Measurements from ENCODE around the gene KRTAP5-5.

KRTAP5-5 gene

GRCh38 chr11:1608363-1608762 lies 21.2 kb upstream of the KRTAP5-5 start, which contains the start of gene KRTAP5-3:
TSS of gene KRTAP5-3 (minus strand) at chr11:1608463. CDS start at chr11:1608385, 78 bp downstream.
- Histone ChIP-seq H3K27me3 (ENCODE audit: control insufficient read depth, insufficient read depth, low read length) (peaks cover 41% of the 10 kb centered on the region), H3K9ac (ENCODE audit: low read depth, low read length) (no peak within 1 kb of the TSS), H3K4me2 (ENCODE audit: low read length) (no peak within 1 kb of the TSS), H3K9me3 (replicated peaks; ENCODE audit: low read length) (no peaks in the 10 kb centered on the region), H3K4me3 (ENCODE audit: low read length) (no peak within 1 kb of the TSS), H3K4me1 (ENCODE audit: control insufficient read depth, insufficient read depth, low read length) (no peaks in the 10 kb centered on the region), H3K36me3 (ENCODE audit: insufficient read depth, low read length) (no peaks in the 10 kb centered on the region)

GRCh38 chr11:1618231-1618630 lies 11.3 kb upstream of the KRTAP5-5 start:
- H3K36me3 ChIP-seq (ENCODE audit: insufficient read depth, low read length): no peaks in the 10 kb centered on the region
- H3K4me1 ChIP-seq (ENCODE audit: control insufficient read depth, insufficient read depth, low read length): no peaks in the 10 kb centered on the region
- no peaks in the 10 kb centered on the region for H3K9me3 ChIP-seq (replicated peaks; ENCODE audit: low read length)
- H3K4me3 ChIP-seq (ENCODE audit: low read length): no peak overlapping the region
- no peak overlapping the region for H3K4me2 ChIP-seq (ENCODE audit: low read length)
- H3K27me3 ChIP-seq (ENCODE audit: control insufficient read depth, insufficient read depth, low read length): peaks cover 45% of the 10 kb centered on the region
- H3K9ac ChIP-seq (ENCODE audit: low read depth, low read length): no peak overlapping the region

- Histone ChIP-seq H3K9ac (ENCODE audit: low read depth, low read length) (no peak overlapping the region), H3K9me3 (replicated peaks; ENCODE audit: low read length) (no peaks in the 10 kb centered on the region), H3K4me1 (ENCODE audit: control insufficient read depth, insufficient read depth, low read length) (no peaks in the 10 kb centered on the region), H3K4me3 (ENCODE audit: low read length) (no peak overlapping the region), H3K36me3 (ENCODE audit: insufficient read depth, low read length) (no peaks in the 10 kb centered on the region), H3K27me3 (ENCODE audit: control insufficient read depth, insufficient read depth, low read length) (peaks cover 46% of the 10 kb centered on the region), H3K4me2 (ENCODE audit: low read length) (no peak overlapping the region)
Measured at GRCh38 chr11:1619449-1619848, 10.1 kb upstream of the KRTAP5-5 start.

GRCh38 chr11:1622086-1622485 lies 7.5 kb upstream of the KRTAP5-5 start, which contains the start of gene KRTAP5-4:
TSS of gene KRTAP5-4 (minus strand) at chr11:1622138. CDS start at chr11:1622093, 45 bp downstream.
- H3K9ac ChIP-seq (ENCODE audit: low read depth, low read length): no peak within 1 kb of the TSS
- peaks cover 45% of the 10 kb centered on the region for H3K27me3 ChIP-seq (ENCODE audit: control insufficient read depth, insufficient read depth, low read length)
- no peak within 1 kb of the TSS for H3K4me2 ChIP-seq (ENCODE audit: low read length)
- no peaks in the 10 kb centered on the region for H3K4me1 ChIP-seq (ENCODE audit: control insufficient read depth, insufficient read depth, low read length)
- H3K9me3 ChIP-seq (replicated peaks; ENCODE audit: low read length): no peaks in the 10 kb centered on the region
- no peaks in the 10 kb centered on the region for H3K36me3 ChIP-seq (ENCODE audit: insufficient read depth, low read length)
- H3K4me3 ChIP-seq (ENCODE audit: low read length): no peak within 1 kb of the TSS

- Histone ChIP-seq H3K4me2 (ENCODE audit: low read length) (no peak overlapping the region), H3K27me3 (ENCODE audit: control insufficient read depth, insufficient read depth, low read length) (peaks cover 51% of the 10 kb centered on the region), H3K4me3 (ENCODE audit: low read length) (no peak overlapping the region), H3K4me1 (ENCODE audit: control insufficient read depth, insufficient read depth, low read length) (no peaks in the 10 kb centered on the region), H3K9ac (ENCODE audit: low read depth, low read length) (no peak overlapping the region), H3K36me3 (ENCODE audit: insufficient read depth, low read length) (no peaks in the 10 kb centered on the region), H3K9me3 (replicated peaks; ENCODE audit: low read length) (no peaks in the 10 kb centered on the region)
Measured at GRCh38 chr11:1623716-1624115, 5.9 kb upstream of the KRTAP5-5 start.

GRCh38 chr11:1624621-1625020 lies 5.0 kb upstream of the KRTAP5-5 start:
- Histone ChIP-seq H3K4me3 (ENCODE audit: low read length) (no peak overlapping the region), H3K4me1 (ENCODE audit: control insufficient read depth, insufficient read depth, low read length) (no peaks in the 10 kb centered on the region), H3K9me3 (replicated peaks; ENCODE audit: low read length) (no peaks in the 10 kb centered on the region), H3K9ac (ENCODE audit: low read depth, low read length) (no peak overlapping the region), H3K4me2 (ENCODE audit: low read length) (no peak overlapping the region), H3K36me3 (ENCODE audit: insufficient read depth, low read length) (no peaks in the 10 kb centered on the region), H3K27me3 (ENCODE audit: control insufficient read depth, insufficient read depth, low read length) (peaks cover 55% of the 10 kb centered on the region)

GRCh38 chr11:1625541-1625940 lies 4.0 kb upstream of the KRTAP5-5 start:
- H3K4me2 ChIP-seq (ENCODE audit: low read length): no peak overlapping the region
- H3K9me3 ChIP-seq (replicated peaks; ENCODE audit: low read length): no peaks in the 10 kb centered on the region
- peaks cover 58% of the 10 kb centered on the region for H3K27me3 ChIP-seq (ENCODE audit: control insufficient read depth, insufficient read depth, low read length)
- no peak overlapping the region for H3K9ac ChIP-seq (ENCODE audit: low read depth, low read length)
- H3K4me3 ChIP-seq (ENCODE audit: low read length): no peak overlapping the region
- no peaks in the 10 kb centered on the region for H3K4me1 ChIP-seq (ENCODE audit: control insufficient read depth, insufficient read depth, low read length)
- no peaks in the 10 kb centered on the region for H3K36me3 ChIP-seq (ENCODE audit: insufficient read depth, low read length)

GRCh38 chr11:1628506-1629325 lies 859 bp upstream of the KRTAP5-5 start:
- Histone ChIP-seq H3K4me2 (ENCODE audit: low read length) (no peak overlapping the region), H3K36me3 (ENCODE audit: insufficient read depth, low read length) (no peaks in the 10 kb centered on the region), H3K9me3 (replicated peaks; ENCODE audit: low read length) (no peaks in the 10 kb centered on the region), H3K4me1 (ENCODE audit: control insufficient read depth, insufficient read depth, low read length) (no peaks in the 10 kb centered on the region), H3K27me3 (ENCODE audit: control insufficient read depth, insufficient read depth, low read length) (peaks cover 79% of the 10 kb centered on the region), H3K4me3 (ENCODE audit: low read length) (no peak overlapping the region), H3K9ac (ENCODE audit: low read depth, low read length) (no peak overlapping the region)

GRCh38 chr11:1630271-1630670 lies 696 bp downstream of the KRTAP5-5 start:
- Histone ChIP-seq H3K9ac (ENCODE audit: low read depth, low read length) (no peak overlapping the region), H3K27me3 (ENCODE audit: control insufficient read depth, insufficient read depth, low read length) (peaks cover 81% of the 10 kb centered on the region), H3K9me3 (replicated peaks; ENCODE audit: low read length) (no peaks in the 10 kb centered on the region), H3K4me3 (ENCODE audit: low read length) (no peak overlapping the region), H3K36me3 (ENCODE audit: insufficient read depth, low read length) (no peaks in the 10 kb centered on the region), H3K4me2 (ENCODE audit: low read length) (no peak overlapping the region), H3K4me1 (ENCODE audit: control insufficient read depth, insufficient read depth, low read length) (no peaks in the 10 kb centered on the region)

GRCh38 chr11:1631066-1631568 lies 1.5 kb downstream of the KRTAP5-5 start:
- Histone ChIP-seq H3K4me3 (ENCODE audit: low read length) (no peak overlapping the region), H3K9ac (ENCODE audit: low read depth, low read length) (no peak overlapping the region), H3K9me3 (replicated peaks; ENCODE audit: low read length) (no peaks in the 10 kb centered on the region), H3K27me3 (ENCODE audit: control insufficient read depth, insufficient read depth, low read length) (peaks cover 82% of the 10 kb centered on the region), H3K36me3 (ENCODE audit: insufficient read depth, low read length) (no peaks in the 10 kb centered on the region), H3K4me1 (ENCODE audit: control insufficient read depth, insufficient read depth, low read length) (no peaks in the 10 kb centered on the region), H3K4me2 (ENCODE audit: low read length) (no peak overlapping the region)

- H3K27me3 ChIP-seq (ENCODE audit: control insufficient read depth, insufficient read depth, low read length): peaks cover 78% of the 10 kb centered on the region
- no peak overlapping the region for H3K4me3 ChIP-seq (ENCODE audit: low read length)
- no peak overlapping the region for H3K9ac ChIP-seq (ENCODE audit: low read depth, low read length)
- H3K9me3 ChIP-seq (replicated peaks; ENCODE audit: low read length): no peaks in the 10 kb centered on the region
- no peaks in the 10 kb centered on the region for H3K4me1 ChIP-seq (ENCODE audit: control insufficient read depth, insufficient read depth, low read length)
- no peak overlapping the region for H3K4me2 ChIP-seq (ENCODE audit: low read length)
- H3K36me3 ChIP-seq (ENCODE audit: insufficient read depth, low read length): no peaks in the 10 kb centered on the region
Measured at GRCh38 chr11:1632053-1632714, 2.6 kb downstream of the KRTAP5-5 start.
